CD4-positive, alpha-beta T cell treated with Interleukin-6 for 4 hours (primary cell): ENCODE measurements around the gene MMP17.
A peak's percentile ranks its signal among the peaks of the same experiment; 100 is the strongest.

Experiments used
- DNase-seq: peaks from one replicate; pipeline ENCODE4 v3.0.0-alpha.2; 2020; ENCODE audit warnings: mixed read lengths

Gene MMP17

DNA sequence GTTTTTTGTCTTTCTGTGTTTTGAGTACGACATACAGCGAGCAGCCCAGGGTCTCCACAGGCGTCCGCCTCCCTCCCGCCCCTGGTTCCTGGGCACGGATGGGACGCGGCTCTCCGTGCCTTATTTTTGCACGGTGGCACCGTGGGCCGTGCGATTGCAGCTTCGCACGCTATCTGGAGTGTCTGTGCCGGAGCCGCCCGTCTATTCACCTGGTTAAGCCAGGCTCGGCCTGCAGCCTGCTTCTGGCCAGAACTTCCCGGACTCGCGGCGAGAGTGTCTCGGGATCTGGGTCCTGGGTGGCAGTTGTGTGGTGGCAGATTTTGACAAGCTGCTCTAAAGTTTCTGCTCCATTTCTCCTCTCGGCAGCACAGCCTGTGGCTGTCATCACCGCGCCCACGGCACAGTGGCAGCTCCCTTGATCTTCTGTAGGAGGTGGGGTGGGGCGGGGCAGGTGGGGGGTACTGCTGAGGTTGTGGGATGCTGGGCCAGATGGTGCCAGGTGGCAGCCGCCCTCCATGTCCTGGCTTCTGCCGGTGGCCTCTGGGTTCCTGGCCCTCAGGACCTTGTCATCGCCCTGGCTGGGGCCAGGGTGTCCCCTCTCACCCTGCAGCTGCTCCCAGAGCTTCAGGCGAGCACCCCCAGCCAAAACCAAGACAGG is 2.9 kb downstream of the MMP17 start:
- peak; percentile 24 for DNase-seq

DNA sequence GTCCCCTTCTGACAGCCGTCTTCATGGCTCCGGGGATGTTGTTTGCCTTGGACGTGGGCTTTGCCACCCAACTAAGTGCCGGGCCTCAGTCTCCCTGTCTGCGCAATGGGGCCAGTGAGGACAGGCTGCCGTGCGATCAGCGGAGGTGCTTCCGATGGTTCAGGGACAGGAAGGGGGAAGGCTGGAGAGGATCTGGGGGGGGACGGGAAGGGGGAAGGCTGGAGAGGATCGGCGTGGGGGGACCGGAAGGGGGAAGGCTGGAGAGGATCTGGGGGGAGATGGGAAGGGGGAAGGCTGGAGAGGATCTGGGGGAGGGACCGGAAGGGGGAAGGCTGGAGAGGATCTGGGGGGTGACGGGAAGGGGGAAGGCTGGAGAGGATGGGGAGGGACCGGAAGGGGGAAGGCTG is 3.4 kb downstream of the MMP17 start:
- DNase-seq = no peak

DNA sequence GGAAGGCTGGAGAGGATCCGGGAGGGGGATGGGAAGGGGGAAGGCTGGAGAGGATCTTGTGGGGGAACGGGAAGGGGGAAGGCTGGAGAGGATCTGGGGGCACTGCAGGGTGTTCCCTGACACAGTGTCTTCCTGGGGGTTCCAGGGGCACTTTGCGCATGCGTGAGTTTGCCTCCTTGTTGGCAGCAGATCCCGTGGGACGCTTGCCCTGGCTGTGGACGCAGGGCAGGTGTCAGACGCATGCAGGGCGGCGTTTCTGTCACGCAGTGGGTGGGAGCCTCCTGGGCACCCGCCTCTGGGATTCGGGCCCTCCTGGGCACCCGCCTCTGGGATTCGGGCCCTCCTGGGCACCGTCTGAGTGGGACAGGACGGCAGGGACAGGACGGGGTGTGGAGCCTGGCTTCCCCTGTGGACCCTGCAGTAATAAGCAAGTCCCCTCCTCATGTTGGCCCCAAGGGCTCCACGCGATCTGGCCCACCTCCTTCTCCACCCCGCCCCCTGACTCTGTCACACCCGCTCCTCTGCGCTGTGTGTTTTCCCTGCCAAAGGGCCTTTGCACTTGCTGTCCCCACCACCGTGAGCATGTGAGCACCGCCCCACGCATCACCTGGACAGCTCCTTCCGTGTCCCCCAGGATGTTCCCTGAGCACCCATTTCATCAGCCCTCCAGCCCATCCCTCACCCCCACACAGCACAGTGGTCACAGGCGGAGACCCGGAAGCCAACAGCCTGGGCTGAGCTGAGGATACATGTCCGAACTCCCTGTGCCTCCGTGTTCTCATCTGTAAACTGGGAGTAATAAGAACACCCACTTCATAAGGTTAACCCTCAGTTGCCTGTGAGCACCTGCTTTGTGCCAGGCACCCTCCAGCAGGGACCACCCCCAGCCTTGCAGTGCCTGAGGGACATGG is 4.4 kb downstream of the MMP17 start:
- no peak for DNase-seq

DNA sequence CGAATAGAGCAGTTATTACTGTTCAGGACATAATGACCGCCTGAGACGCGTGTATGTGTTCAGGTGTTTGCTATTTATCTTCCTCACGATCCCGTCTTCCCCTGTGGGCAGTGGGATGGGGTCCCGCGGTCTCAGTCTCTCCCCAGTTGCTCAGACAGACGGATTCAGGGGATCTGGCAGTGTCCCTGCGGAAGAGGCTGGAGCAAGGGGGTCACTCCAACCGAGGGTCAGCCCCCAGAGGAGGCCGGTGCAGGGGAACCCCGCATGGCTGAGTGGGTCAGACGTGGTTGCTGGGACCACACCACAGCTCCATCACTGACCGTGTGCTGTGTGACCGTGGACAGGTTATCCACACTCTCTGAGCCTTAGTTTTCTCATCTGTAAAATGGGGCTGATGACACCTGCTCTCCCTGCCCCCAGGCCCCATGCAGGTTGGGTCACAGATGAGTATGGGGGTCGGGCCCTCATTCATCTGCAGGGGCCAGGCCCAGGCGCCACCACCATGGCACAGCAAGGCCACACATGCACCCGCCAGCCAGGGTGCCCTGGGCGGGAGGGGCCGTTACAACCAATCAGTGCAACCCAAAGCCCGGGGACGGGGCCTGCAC is 5.2 kb downstream of the MMP17 start:
- DNase-seq = no peak

DNA sequence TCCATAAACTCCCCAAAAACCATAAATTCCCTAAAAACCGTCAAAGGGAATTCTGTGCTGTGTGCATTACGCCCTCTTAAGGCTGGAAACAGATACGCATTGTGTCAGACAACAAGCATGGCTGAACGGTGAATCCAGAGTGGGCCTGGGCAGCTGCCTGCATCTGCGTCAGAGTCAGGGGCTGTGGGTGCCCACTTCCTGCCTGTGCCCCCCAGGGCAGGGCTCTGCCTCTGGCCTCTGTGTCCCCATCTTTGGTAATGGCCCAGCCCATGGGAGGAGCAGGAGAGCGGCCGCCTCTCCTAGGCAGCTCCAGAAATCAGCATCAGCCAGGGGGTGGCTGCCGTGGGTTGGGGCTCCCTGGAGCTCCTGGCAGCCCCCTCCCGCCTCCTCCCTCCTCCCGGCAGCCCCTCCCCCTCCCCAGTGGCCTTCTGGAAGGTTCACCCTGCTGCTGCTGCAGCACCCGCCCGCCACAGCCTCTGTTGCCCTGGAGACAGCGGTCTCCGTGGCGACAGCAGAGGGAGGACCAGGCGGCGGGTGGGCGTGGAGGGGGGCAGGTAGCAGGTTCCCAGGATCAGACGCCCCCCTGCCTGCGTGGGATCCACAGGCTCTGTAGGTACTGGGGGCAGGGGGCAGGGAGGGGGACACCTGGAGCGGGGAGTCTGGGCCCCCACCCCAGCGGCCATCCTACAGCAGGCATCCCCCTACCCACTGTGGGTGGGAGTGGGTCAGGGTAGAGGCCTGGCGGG is 5.9 kb downstream of the MMP17 start:
- DNase-seq = no peak

DNA sequence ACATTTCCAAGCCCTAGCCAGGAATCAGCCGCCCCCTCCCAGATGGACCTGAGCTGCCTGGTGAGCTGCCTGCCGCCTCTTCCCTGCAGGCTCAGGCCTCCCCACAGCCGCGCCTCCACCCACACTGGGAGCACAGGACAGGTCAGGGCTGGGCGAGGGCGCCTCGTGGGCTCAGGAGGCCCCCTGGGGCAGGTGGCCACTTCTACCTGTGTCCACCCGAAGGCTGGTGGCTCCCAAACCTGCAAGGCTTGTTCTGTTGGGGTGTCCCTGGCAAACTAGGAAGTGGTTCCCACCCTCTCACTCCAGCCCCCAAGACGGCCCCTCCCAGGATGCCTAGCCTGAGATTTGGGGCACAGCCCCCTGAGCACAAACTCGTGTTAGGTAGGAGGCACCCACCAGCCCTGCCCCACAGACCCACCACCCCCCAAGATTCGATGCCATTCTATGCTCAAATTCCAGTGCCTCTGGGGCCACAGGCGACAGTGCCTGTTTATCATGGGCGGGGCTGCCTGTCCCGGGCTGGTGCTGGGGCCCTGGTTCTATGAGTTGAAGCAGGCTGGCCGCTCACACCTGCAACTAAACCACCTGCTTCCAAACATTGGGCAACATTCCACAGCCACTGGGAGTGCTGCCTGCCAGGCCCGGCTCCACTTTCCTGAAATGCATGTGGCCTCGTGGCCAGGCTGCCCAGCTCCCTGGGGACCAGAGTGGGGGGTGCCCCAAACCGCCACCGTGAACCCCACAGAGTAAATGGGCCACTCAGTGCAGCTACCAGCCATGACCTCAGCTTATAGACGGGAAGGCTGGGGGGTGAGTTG is 6.8 kb downstream of the MMP17 start:
- no peak for DNase-seq

DNA sequence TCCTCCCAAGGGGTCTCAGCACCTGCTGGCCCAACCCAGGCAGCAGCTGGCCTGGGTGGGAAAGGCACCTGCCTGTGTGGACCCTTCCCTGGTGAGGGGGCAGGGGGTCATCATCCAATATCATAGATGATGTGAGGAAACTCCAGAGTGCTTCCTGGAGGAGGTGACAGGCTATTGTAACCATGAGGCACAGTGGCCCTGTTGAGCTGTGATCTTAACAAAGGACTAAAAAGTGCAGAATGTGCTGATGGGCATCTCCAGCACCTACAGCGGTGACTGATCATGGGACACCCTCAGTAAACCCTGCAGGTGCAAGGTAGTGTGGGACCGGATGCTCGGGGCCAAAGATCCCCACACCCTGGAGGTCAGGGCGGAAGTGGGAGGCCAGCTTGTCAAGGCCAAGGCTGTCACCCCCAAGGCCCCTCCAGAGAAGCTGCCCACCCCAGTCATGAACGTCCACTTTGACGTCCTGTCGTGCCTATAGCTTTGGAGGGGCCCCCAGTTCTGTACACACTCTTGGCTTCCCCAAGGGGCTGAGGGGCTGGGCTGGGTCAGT is 7.5 kb downstream of the MMP17 start:
- DNase-seq = no peak

DNA sequence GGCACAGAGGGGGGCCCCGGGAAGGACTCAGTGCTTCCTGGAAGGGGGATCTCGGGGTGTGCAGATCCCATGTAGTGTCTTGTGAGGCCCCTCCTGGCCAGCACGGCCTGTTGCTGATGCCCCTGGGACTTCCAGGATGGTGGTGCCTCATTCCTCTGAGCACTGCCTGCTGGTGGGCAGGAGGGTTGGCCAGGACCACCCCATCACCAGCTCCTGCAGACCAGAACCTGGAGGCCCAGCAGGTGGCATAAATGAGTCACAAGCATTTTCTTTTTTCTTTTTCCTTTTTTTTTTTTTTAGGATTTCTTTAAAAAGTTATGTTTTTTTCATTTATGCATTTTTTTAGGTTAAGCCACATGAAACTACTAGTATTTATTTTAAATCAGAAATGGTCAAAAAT is 8.0 kb downstream of the MMP17 start:
- DNase-seq = no peak

DNA sequence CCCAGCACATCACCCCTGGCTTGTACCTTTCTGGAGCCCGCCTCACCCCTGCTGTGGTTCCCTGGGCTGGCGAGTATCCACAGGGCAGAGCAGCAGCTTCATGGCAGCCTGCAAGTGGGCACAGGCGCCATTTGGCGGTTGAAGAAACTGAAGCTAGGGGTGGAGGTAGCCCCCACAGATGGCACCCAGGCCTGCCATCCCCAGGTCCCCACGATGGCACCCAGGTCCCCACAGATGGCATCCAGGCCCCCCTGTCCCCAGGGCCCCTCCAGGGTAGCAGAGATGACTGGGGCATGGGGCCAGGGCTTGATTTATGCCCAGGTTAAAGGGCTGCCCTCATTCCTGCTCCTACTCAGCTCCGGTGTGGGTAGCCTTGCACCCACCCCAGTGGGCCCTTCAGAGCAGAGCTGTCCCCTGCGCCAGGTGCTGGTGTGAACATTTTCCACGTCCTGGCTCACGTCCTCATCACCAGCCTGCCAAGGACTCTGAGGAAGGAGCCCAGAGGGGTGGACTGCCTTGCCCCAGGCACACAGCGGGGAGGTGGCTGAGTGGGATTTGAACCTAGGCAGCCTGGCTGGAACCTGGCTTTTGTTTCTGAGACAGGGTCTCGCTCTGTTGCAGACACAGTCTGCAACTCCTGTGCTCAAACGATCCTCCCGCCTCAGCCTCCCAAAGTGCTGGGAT is 8.7 kb downstream of the MMP17 start:
- no peak for DNase-seq

DNA sequence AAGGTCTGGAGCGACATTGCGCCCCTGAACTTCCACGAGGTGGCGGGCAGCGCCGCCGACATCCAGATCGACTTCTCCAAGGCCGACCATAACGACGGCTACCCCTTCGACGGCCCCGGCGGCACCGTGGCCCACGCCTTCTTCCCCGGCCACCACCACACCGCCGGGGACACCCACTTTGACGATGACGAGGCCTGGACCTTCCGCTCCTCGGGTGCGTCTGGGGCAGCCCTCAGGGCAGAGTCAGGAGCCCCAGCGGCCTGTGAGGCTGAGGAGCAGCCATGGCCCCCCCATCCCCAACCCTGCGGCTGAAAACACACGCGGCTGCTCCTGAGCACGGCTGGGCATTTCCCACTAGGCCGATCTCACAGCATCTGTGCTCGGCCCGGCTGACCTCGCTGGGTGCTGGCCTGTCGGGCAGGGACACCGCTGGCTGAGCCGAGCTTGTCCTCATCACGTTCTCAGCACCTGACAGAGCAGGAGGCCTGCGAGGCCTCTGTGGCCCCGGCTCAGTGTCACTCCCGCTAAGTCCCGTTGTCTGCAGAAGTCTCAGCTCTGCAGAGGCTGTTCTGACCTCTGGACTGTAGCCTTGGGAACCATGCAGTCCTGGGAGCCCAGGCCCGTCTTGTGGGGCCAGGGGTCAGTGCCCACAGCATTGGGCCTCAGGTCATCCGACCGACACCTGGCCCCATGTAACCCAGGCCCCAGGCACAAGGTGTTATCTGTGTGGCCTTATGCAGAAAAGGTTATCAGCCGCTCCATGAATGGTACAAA is 12.6 kb downstream of the MMP17 start:
- DNase-seq = no peak

DNA sequence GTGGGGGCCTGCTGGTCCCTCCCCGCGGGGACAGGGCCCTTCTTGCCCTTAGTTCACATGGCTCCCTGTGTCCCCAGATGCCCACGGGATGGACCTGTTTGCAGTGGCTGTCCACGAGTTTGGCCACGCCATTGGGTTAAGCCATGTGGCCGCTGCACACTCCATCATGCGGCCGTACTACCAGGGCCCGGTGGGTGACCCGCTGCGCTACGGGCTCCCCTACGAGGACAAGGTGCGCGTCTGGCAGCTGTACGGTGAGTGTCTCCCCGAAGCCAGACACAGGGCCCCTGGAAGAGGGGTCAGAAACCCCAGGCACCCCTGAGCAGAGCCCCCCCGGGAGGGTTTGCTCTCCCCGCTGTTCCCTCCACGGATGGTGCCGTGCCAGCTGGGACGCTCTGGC is 13.4 kb downstream of the MMP17 start:
- DNase-seq = no peak

DNA sequence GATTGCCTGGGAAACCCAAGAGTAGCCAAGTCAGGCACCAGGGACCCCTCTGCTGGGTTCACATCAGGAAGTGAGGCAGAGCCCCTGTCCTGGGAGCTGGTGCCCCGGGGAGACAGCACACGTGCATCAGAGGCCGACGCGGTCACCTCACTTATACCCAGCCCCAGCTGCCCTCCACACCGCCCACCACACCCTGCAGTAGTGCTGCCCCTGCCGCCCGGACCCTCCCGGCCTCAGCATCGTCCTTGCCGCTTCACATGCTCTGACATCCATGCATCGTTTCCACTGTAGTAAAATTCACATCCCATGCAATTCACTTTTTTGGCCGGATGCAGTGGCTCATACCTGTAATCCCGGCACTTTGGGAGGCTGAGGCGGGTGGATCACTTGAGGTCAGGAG is 14.0 kb downstream of the MMP17 start:
- DNase-seq = no peak

DNA sequence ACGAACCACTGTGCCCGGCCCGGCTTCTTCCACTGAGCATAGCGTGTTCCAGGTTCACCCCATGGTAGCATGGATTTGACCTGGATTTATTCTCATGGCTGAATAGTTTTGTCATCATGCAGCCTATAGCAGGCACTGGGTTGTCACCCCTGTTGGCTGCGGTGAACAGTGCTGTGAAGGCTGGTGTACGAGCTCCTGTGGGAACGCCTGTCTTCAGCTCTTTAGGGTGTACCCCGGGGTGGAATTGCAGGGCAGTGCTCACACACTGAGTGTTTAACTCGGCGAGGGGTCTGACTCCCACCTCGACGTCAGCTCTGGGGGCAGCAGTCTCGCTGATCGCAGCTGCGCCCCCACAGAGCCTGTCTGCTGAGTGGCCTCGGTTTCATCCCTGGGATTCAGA is 15.3 kb downstream of the MMP17 start:
- no peak for DNase-seq

DNA sequence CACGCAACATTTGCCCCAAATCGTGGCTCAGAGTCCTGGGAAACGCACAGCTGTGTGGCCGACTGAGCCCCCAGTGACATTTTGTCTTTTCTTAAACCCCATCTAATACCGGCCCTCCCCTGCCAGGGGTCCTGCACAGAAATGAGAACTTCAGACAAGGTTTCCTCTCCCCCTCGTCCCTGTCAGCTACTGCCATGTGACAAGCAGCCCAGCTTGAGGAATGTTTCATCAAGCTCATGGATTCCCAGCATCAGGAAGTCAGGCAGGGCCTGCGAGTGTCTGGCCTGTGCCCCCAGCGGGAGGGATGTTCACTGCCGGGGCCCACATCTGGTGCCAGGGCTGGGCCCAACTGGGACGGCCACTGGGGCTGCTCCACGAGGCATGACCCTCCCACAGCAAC is 15.9 kb downstream of the MMP17 start:
- no peak for DNase-seq

DNA sequence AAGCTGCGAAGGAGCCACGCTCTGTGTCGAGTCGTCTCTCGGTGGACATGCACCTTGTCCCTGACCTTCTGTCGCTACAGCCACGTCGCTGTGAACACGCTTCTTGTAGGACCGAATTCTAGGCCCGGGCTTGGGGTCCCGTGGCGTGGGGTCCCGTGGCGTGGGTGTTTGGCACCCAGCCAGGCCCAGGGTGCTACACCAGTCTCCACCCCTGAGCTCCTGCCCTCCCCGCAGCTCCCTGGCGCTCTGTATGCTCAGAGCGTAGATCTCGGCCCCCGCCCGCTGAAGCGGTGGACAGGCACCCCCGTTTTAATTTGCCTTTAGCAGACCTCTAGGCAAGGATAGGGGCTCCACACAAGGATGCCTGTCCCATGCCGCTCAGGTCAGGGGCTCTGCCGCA is 16.5 kb downstream of the MMP17 start:
- DNase-seq = no peak

DNA sequence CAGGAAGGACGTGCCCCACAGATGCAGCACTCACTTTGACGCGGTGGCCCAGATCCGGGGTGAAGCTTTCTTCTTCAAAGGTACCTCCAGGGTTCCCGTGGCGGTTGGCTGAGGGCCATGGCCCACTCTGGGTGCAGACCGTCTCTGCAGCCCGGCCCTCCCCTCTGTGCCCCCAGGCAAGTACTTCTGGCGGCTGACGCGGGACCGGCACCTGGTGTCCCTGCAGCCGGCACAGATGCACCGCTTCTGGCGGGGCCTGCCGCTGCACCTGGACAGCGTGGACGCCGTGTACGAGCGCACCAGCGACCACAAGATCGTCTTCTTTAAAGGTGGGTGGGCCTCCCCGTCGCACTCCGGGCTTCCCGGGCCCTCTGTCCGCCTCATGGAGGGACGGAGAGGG is 16.9 kb downstream of the MMP17 start:
- DNase-seq = no peak

DNA sequence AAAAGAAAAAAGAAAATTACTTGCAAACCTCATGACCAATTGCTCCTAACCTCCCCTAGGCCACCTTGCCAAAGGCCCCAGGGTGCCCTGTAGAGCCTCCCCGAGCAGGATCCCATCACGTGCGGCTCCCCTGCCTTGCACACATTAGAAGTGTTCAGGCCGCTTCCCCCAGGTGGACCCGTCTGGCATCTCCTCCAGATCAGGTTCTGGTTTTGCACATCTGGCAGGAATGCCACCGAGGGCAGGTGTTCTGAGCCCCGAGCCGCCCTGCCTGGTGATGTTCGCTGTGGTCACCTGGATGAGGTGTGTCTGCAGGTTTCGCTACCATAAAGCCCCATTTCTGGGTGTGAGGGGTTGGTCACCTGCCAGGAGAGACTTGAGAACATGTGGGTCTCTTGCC is 19.3 kb downstream of the MMP17 start:
- DNase-seq = no peak

DNA sequence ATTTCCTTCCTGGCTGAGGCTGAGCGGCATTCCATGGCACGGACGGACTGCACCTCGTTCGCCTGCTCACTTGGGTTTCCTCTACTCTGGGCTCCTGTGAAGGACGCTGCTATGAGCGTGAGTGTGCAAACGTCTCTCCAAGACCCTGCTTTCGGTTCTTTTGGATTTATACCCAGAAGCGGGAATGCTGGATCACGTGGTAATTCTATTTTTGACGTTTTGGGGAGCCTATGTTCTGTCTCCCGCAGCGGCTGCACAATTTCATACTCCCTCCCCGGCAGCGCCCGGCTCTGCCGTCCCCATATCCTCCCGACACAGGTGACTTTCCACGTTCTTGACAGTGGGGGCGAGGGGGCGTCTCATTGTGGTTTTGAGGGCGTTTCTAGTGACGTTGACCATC is 20.6 kb downstream of the MMP17 start:
- no peak for DNase-seq

DNA sequence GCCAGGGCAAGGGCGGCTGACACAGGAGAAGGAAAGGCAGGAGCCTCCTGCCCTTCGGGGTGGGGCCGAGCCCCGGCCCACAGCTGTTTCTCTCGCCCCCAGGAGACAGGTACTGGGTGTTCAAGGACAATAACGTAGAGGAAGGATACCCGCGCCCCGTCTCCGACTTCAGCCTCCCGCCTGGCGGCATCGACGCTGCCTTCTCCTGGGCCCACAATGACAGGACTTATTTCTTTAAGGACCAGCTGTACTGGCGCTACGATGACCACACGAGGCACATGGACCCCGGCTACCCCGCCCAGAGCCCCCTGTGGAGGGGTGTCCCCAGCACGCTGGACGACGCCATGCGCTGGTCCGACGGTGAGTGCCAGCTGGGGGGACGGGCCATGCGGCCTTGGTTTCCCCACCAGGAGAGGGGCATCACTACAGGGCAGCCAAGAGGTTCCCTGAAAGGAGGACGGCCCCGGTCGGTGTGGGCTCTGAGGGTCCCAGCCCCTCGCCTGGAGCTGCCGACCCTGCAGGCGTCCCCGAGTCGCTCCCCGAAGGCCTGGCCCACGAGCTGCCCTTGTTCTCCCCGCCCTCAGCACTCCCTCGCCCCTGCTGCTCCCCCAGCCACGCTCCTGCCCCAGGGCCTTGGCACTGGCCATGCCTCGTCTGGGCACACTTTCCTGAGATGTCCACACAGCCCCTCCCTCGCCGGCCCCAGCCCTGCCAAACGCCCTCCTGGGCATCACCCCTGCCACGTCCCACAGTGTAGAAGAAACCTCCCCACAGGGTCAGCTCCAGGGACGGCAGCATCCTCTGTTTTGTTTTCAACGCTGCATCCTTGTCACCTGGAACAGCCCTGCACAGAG is 21.7 kb downstream of the MMP17 start:
- DNase-seq = no peak
